HEK293T (cell line): ENCODE results near the gene H2BW2.
"Not testable (repeated sequence)": the region's sequence is repeated elsewhere in the genome, so short reads cannot be mapped to it uniquely, and the experiment has no call there.

Experiments
- CTCF ChIA-PET: fragments of 350-600 bp; formaldehyde crosslinking; extraction: SDS; loops from one replicate; lab custom pipeline; 2021; ENCODE audit warnings: antibody characterized with exemption, inconsistent platforms; lab: Yijun Ruan, JAX
- POLR2A ChIA-PET: fragments of 350-600 bp; formaldehyde crosslinking; extraction: SDS; loops from one replicate; lab custom pipeline; 2020; ENCODE audit warnings: antibody characterized with exemption, inconsistent platforms; lab: Yijun Ruan, JAX
- DNase-seq: peaks from one replicate; pipeline ENCODE4 v3.0.0; 2012; ENCODE audit warnings: mixed read lengths; ENCODE audit errors: extremely low spot score
- ARNT ChIP-seq: fragments of 450-650 bp; IDR thresholded peaks from 2 replicates; pipeline ENCODE4 v1.6.1; 2017; ENCODE audit warnings: mild to moderate bottlenecking
- BHLHE40 ChIP-seq: fragments of 450-650 bp; IDR thresholded peaks from 2 replicates; pipeline ENCODE4 v1.6.1; 2016; ENCODE audit warnings: mild to moderate bottlenecking, moderate library complexity, borderline replicate concordance
- CTBP1 ChIP-seq: fragments of 450-650 bp; IDR thresholded peaks from 2 replicates; pipeline ENCODE4 v1.6.1; 2016; ENCODE audit warnings: borderline replicate concordance
- ELF4 ChIP-seq: fragments of 450-650 bp; IDR thresholded peaks from 2 replicates; pipeline ENCODE4 v1.6.1; 2017; ENCODE audit warnings: antibody characterized with exemption
- FOXA1 ChIP-seq: fragments of 450-650 bp; IDR thresholded peaks from 2 replicates; pipeline ENCODE4 v1.6.1; 2016; ENCODE audit warnings: mild to moderate bottlenecking
- FOXK2 ChIP-seq: fragments of 450-650 bp; IDR thresholded peaks from 2 replicates; pipeline ENCODE4 v1.6.1; 2016; ENCODE audit warnings: mild to moderate bottlenecking
- FOXM1 ChIP-seq: fragments of 450-650 bp; IDR thresholded peaks from 2 replicates; pipeline ENCODE4 v1.6.1; 2017; ENCODE audit warnings: mild to moderate bottlenecking, borderline replicate concordance
- HDGF ChIP-seq: fragments of 450-650 bp; IDR thresholded peaks from 2 replicates; pipeline ENCODE4 v1.6.1; 2017; ENCODE audit warnings: antibody characterized with exemption, borderline replicate concordance
- L3MBTL2 ChIP-seq: fragments of 450-650 bp; conservative IDR thresholded peaks from 2 replicates; pipeline ENCODE4 v1.6.1; 2016; ENCODE audit warnings: mild to moderate bottlenecking
- LEF1 ChIP-seq: fragments of 450-650 bp; IDR thresholded peaks from 2 replicates; pipeline ENCODE4 v1.6.1; 2017; ENCODE audit warnings: mild to moderate bottlenecking, borderline replicate concordance
- NFRKB ChIP-seq: fragments of 450-650 bp; IDR thresholded peaks from 2 replicates; pipeline ENCODE4 v1.6.1; 2016; ENCODE audit warnings: mild to moderate bottlenecking, moderate library complexity
- SP1 ChIP-seq: fragments of 450-650 bp; IDR thresholded peaks from 2 replicates; pipeline ENCODE4 v1.6.1; 2017
- SUZ12 ChIP-seq: fragments of 450-650 bp; IDR thresholded peaks from 2 replicates; pipeline ENCODE4 v1.6.1; 2016; ENCODE audit warnings: mild to moderate bottlenecking
- TARDBP ChIP-seq: fragments of 450-650 bp; IDR thresholded peaks from 2 replicates; pipeline ENCODE4 v1.6.1; 2016
- ZNF384 ChIP-seq: fragments of 450-650 bp; IDR thresholded peaks from 2 replicates; pipeline ENCODE4 v1.6.1; 2016
- TF ChIP-seq, protein P1 (sequence below): fragments of 450-650 bp; IDR thresholded peaks from 2 replicates; pipeline ENCODE4 v1.6.1; 2016

The H2BW2 gene

DNA sequence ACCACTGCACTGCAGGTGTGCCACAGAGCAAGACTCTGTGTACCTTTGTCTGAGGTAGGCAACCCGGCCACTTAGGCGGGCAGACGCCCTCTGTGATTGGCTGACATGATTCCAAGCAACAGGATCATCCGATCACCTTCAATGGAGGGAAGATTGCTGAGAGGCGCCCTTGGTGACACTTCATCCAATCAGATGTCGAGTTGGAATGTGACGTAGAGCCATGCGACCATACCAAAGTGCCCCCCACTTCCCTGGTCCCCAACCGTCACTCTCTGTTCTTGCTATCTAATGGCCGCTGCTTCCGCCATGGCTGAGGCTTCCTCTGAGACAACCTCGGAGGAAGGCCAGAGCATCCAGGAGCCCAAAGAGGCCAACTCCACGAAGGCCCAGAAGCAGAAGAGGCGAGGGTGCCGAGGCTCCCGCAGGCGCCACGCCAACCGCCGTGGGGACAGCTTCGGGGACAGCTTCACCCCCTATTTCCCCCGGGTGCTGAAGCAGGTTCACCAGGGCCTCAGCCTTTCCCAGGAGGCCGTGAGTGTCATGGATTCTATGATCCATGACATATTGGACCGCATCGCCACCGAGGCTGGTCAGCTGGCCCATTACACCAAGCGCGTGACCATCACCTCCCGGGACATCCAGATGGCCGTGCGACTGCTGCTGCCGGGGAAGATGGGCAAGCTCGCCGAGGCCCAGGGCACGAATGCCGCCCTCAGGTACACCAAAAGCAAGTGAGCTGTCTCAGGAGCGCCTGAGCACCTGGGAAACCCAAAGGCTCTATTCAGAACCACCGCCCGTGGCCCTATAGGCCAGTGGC lies at the start of gene H2BW2:
TSS of gene H2BW2 (plus strand) at position 268 of the 817 bp plus-strand sequence. CDS start at position 307, 39 bp downstream.
- no peak for TF ChIP-seq FOXA1
- 0 out of 2 replicates have a peak, but pooled peaks have one; percentile 20 for TF ChIP-seq L3MBTL2
- POLR2A ChIA-PET, result no interaction called here
- no peak for DNase-seq
- CTCF ChIA-PET, result no interaction called here

DNA sequence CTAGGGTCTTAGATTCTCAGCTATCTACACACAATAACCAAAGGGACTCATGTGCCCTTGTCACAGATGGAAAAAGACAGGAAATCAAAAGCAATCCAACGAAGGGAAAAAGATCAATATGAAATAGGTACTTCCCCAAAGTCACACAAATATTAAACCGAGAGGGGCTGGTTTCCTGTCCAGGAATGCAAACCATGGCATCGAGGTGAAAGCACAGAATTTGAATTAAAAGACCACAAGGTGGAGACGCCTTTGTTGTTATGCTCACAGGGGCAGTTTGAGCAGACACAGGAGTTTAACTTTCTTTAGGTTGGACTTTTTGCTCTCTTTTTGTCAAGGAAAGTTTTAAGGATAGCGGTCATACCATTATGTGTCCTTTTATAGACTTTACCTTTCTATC lies 40.5 kb upstream of the H2BW2 start:
- CTCF ChIA-PET, result no interaction called here
- POLR2A ChIA-PET, result no interaction called here
- no peak for DNase-seq
- TF ChIP-seq L3MBTL2, result no peak
- no peak for TF ChIP-seq LEF1
- no peak for TF ChIP-seq NFRKB
- TF ChIP-seq, protein P1, sequence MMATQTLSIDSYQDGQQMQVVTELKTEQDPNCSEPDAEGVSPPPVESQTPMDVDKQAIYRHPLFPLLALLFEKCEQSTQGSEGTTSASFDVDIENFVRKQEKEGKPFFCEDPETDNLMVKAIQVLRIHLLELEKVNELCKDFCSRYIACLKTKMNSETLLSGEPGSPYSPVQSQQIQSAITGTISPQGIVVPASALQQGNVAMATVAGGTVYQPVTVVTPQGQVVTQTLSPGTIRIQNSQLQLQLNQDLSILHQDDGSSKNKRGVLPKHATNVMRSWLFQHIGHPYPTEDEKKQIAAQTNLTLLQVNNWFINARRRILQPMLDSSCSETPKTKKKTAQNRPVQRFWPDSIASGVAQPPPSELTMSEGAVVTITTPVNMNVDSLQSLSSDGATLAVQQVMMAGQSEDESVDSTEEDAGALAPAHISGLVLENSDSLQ, result no peak
- TF ChIP-seq ARNT, result no peak
- no peak for TF ChIP-seq FOXK2
- TF ChIP-seq SUZ12, result no peak
- no peak for TF ChIP-seq SP1
- no peak for TF ChIP-seq FOXM1
- no peak for TF ChIP-seq BHLHE40

DNA sequence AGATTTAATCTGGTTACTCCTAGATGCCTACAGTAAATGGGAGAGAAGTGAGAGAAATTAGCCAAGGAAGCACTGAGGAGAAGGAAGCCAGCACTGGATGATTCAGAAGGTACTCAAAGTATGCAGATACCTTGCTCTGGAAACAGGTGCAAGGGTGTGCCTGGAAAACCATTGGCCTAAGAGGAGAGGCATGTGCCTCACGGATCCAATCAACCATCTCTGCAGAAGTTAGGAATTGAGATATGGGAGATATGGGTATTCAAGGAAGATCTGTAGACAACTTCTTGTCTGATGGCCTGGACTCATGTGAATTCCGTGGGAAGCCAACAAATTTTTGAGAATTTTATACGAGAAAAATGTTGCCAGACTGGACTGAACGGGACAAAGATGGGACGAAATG lies 30.9 kb upstream of the H2BW2 start:
- TF ChIP-seq TARDBP (no peak), NFRKB (no peak), ZNF384 (no peak), ARNT (no peak), SUZ12 (no peak), SP1 (no peak), LEF1 (no peak), FOXK2 (no peak), HDGF (no peak), ELF4 (no peak), L3MBTL2 (no peak), CTBP1 (no peak), BHLHE40 (no peak), FOXA1 (no peak)
- TF ChIP-seq, protein P1, result no peak
- DNase-seq, result no peak
- ChIA-PET CTCF (no interaction called here), POLR2A (no interaction called here)

DNA sequence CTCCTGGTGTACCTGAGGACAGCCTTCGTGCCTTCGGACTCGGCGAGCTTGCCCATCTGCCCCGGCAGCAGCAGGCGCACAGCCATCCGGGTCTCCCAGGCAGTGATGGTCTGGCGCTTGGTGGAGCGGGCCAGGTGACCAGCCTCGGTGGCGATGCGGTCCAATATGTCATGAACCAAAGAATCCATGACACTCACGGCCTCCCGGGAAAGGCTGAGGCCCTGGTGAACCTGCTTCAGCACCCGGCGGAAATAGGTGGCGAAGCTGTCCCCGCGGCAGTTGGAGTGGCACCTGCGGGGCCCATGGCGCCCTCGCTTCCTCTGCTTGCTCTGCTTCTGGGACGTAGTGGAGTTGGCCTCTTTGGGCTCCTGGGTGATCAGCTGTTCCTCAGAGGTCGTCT lies 26.6 kb upstream of the H2BW2 start:
- no peak for TF ChIP-seq TARDBP
- no peak for TF ChIP-seq FOXM1
- no peak for TF ChIP-seq ARNT
- TF ChIP-seq FOXK2, result no peak
- no peak for TF ChIP-seq HDGF
- TF ChIP-seq SUZ12, result no peak
- TF ChIP-seq FOXA1, result no peak
- TF ChIP-seq CTBP1, result no peak
- no peak for TF ChIP-seq L3MBTL2
- TF ChIP-seq SP1, result no peak
- CTCF ChIA-PET, result no interaction called here
- DNase-seq, result no peak
- POLR2A ChIA-PET, result no interaction called here

DNA sequence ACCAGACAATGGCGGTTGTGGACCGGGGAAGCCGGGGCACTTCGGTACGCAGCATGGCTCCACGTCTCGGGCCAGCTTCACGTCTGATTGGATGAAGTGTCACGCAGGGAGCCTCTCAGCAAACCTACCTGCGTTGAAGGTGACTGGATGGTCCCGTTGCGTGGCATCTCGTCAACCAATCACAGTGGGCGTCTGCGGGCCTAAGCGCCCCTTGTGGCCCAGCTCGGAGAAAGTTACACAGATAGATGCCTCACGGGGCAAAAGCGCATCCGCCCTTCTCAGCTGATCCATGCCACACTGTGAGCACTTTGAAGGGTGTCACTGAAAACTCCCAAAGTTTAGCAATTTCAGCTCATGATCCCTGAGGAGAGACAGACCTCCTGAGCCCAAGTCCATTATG lies 26.1 kb upstream of the H2BW2 start, which contains the start of gene H2BW1:
TSS of gene H2BW1 (minus strand) at position 103 of the 400 bp plus-strand sequence. CDS start 132 bp downstream, outside the sequence.
- ChIA-PET POLR2A (no interaction called here), CTCF (no interaction called here)
- TF ChIP-seq CTBP1, result no peak
- no peak for TF ChIP-seq ARNT
- TF ChIP-seq L3MBTL2, result no peak
- TF ChIP-seq FOXK2, result no peak
- no peak for DNase-seq

DNA sequence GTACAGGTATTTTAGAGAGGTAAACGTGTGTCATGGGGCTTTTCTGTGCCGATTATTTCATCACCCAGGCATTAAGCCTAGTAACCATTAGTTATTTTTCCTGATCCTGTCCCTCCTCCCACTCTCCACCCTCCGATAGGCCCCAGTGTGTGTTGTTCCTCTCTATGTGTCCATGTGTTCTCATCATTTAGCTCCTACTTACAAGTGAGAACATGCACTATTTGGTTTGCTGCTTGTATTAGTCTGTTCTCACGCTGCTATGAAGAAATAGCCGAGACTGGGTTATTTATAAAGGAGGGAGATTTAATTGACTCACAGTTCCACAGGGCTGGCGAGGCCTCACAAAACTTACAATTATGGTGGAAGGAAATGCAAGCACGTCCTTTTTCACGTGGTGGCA lies 24.2 kb upstream of the H2BW2 start:
- DNase-seq, POLR2A ChIA-PET, CTCF ChIA-PET: not testable (repeated sequence)

DNA sequence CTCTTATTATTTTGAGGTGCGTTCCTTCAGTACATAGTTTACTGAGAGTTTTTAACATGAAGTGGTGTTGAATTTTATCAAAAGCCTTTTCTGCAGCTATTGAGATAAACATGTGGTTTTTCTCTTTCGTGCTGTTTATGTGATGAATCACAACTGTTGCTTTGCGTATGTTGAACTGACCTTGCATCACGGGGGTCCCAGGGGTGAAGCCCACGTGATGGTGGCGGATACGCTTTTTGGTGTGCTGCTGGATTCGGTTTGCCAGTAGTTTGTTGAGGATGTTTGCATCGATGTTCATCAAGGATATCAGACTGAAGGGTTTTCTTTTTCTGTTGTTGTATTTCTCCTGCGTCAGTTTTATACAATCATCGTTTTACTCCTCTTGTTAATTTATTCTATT lies 21.6 kb upstream of the H2BW2 start:
- ChIA-PET POLR2A (no interaction called here), CTCF (no interaction called here)
- DNase-seq, result no peak
- TF ChIP-seq ARNT, result no peak
- no peak for TF ChIP-seq SUZ12
- TF ChIP-seq L3MBTL2, result no peak
- TF ChIP-seq SP1, result no peak
- TF ChIP-seq, protein P1, result no peak
- no peak for TF ChIP-seq ELF4
- no peak for TF ChIP-seq CTBP1
- TF ChIP-seq NFRKB, result no peak
- TF ChIP-seq FOXK2, result no peak
- TF ChIP-seq TARDBP, result no peak
- no peak for TF ChIP-seq HDGF
- no peak for TF ChIP-seq BHLHE40
- TF ChIP-seq FOXM1, result no peak
